GM19438 (cell line): Measurements from ENCODE around the gene DIS3L2.

Source experiments
- ATAC-seq: cut with Tn5 transposase; IDR thresholded peaks from one replicate; pipeline ENCODE4 v1.9.1; 2021; ENCODE audit warnings: low read depth; ENCODE audit not compliant: unreplicated experiment

The DIS3L2 gene

DNA sequence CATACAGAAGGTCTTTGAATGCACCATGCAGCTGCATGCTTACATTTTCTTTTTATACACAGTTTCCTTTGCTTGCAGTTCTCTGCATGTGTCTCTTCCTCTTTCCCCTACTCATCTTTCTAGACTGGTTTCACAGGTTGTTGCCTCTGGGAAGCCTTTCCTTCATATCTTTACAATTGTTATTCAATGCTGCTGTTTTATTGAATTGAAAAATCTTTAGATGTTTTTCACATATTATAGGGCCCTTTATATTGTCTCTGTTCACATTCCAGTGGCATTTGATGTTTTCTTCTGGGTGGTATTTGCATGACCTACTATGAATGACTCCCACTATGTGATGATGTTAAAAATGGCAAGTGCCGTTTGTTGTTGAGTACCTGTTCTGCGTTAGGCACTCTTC is 91.1 kb downstream of the DIS3L2 start:
- ATAC-seq: no peak

DNA sequence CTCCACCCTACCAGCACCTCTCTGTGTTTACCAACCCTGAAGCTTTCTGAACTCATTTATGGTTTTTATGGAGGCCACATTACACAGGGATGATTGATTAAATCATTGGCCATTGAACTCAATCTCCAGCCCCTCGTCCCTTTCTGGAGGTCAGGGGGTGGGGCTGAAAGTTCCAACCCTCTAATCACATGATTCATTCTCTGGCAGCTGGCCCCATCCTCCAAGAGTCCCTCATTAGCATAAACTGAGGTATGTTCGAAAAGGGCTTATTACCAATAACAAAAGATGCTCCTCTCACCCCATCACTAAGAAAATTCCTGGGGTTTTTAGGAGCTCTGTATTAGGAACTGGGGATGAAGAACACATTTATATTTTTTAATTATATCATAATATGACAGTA is 92.3 kb downstream of the DIS3L2 start:
- ATAC-seq: no peak

DNA sequence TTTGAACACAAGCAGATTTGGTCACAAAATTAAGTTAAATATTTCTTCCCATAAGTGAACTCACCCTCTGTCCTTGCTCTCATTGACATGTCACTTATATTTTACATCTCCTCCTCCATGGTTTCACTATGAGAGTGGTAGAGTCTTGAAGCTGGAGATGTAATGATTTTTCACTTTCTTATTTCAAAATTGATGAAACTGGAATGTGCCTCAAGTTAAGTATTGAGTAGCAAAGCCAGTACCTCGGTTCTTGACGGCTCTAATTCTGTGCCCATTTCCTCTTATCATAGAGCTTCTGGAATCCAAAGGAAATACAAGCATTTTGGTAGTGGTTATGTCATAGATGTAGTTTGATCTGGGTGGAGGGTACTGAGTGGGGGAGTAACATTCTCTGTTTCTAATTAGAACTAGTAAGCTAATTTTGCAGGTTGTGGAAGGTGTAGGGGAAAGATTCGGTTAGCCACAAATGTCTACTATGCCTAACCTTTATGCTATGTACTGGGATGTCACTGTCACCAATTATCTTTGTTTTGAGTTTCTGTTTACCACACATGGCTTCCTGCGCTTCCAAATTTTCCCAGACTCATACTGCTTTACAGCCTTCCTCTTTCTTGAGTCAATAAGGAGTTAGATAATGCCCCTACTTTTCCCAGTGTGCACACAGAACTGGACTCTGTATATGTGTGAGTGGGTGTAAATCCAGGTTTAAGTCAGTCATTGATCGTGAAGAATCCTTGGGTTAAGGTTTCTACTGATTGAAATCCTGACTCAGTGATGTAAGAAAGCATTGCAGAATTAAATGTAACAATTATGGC is 96.8 kb downstream of the DIS3L2 start:
- no peak for ATAC-seq

DNA sequence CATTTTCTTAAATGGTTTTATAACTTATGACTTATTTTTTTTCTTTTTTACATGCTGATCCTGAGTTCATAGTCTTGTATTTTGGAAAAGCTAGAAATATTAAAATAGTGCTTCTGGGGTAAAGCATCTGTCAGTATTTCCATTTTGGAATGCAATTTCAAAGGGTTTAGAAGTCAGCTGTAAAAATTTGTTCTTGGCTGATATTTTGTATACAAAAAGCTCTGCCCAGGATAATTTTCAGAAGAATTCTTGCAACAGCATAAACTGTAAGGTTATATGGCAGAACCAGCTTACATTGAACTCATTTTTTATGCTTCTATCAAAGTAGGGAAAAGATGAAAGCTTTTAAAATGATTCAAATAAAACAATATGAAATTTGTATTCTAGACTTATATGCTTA is 97.4 kb downstream of the DIS3L2 start:
- no peak for ATAC-seq

DNA sequence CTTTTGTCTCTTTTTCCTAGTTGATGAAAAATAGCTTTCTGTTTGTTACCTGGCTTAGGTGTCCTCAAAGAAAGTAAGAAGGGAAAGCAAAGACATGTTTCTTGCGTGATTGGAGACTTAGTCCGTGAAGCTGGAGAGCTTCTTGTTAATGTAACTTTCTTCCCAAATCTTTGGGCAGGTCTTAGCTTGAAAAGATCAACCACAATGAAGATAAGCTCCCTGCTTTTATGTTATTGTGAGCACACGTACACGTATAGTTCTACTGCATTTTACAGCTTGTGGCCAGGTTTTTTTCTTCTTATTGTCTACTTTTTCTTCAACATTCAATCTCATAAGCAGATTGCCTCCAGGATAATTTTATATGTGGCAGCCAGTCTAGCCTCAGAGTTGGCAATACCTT is 99.8 kb downstream of the DIS3L2 start:
- ATAC-seq: no peak

DNA sequence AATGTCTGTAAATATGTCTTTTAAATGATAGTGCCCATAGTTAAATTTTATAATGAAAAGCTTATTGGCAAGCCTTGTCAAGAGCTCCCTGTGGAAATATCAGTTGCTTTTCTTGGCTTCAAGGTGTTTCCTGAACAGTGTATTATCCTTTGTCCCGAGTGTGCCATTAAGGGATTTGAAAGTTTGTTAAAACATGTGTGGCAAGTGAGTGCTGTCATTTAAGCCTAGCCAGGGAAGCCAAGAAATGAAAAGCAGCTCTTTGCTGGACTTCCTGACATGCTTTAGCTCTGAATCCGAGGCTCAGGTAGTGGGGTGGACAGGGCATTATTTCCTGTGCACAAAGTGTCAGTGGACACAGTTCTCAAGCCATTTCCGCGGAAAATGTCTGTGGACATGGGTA is 111.5 kb downstream of the DIS3L2 start:
- no peak for ATAC-seq

DNA sequence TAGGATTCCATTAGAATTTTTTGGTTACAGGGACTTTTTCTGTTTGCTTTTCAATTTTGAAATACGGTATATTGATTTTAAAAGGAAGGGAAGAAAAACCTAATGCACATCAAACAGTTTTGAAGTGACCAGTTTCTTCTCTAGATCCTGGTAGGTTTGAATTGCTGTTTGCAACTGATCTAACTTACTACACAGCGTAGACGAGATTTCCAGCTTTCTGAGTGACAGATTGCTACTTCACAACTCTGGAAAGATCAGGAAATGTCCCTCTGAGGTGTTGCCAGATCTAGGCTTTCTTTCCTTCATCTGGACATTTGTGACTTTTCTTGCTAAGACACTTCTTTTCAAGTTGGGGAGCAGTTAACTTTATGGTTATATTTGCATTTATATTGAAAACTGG is 112.2 kb downstream of the DIS3L2 start:
- ATAC-seq: no peak

DNA sequence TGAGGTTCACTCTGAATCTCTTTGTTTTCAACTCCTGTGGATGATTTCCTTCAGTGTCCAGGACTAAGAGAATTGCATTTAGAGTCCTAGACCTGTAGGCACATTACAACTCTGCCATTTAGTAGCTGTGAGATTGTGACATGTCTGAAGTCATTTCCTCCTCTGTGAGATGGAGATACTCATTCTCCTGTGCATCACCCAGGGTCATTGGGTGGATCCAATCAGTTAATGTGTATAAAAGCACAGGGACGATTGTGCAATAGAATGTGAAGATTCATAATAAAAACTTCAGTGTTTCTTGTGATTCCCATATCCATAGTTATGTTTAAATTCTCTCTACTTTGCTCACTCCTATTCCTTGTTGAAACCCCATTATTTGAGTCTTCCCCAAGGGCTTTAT is 113.6 kb downstream of the DIS3L2 start:
- no peak for ATAC-seq

DNA sequence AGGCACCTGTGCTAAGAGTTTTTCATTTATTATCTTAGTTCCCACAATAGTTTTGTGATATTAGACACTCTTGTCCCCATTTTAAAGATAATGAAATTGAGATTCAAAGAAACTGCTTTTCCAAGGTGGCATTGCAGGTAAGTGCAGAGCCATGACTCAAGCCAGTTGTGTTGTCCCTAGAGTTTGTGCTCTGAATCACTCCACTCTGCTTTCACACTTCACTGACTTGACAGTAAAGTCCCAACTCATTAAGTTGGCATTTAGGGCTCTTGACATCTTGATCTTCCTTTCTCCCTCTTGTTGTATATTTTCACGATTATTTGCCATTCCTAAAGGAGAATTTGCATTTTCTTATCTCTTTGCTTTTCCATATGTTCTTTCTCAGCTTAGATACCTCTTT is 114.3 kb downstream of the DIS3L2 start:
- ATAC-seq: no peak

DNA sequence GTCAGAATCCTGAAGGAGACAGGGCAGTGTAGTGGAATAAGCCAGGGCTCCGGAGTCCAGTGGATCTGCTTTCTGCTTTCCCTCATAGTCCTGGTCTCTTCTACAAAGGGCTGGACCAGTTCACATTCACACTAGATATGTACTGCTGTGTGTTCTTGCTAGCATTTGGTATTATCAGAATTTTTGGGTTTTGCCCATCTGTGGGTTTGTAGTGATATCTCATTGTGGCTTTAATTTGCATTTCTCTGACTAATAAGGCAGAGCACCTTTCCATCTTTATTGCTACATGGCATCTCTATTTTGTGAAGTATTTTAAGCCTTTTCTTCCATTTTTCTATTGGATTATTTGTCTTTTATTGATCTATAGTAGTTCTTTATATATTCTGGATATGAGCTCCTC is 114.8 kb downstream of the DIS3L2 start:
- ATAC-seq: no peak

DNA sequence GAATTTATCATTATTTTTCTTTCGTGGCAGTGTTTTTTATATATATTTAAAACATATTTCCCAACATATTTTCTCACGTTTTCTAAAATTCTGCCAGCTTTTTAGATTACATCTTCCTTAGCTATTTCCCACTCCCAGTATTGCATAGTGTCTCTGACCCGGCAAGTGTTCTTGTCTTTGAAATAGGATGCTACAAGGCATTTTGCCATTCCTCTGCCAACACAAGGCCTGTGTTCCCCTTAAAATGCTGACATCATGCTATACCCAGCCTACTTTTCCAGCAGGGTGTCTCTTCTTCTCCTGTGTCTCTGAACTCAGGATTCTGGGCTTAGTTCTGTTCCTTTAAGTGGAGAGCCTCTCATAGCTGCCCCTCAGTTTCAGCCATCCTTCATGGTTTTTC is 115.2 kb downstream of the DIS3L2 start:
- no peak for ATAC-seq

DNA sequence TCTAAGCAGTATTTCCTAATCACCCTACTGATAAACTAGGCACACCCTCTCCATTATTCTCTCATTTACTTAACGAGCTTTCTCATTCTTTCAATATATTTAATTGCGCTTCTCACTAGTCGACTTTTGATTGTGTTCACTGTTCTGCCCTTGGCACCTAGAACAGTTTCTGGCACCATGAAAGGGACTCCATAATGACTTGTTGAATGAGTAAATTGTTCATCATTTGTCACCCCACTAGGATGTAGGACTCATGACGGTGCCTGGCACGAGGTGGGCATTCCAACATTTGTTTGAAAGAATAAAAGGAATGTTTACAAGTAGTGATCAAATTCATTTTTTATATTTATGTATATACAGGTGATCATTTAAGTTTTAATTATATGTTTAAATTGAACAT is 123.7 kb downstream of the DIS3L2 start:
- no peak for ATAC-seq

DNA sequence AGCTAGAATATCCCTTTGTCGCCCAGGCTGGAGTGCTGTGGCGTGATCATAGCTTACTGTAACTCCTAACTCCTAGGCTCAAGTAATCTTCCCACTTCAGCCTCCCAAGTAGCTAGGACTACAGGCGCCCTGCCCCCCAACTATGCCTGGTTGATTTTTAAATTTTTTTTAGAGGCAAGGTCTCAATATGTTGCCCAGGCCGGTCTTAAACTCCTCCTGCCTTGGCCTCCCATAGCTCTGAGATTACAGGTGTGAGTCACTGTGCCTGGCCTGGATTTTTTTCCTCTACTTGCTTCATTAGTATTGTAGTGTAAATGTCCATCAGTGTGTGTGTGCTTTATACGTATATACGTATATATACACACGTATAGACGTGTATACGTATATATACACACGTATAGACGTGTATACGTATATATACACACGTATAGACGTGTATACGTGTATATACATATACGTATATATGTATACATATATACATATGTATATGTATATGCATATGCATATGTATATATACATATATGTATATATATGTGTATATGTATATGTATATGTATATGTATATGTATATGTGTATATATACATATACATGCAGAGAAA is 124.4 kb downstream of the DIS3L2 start:
- no peak for ATAC-seq

DNA sequence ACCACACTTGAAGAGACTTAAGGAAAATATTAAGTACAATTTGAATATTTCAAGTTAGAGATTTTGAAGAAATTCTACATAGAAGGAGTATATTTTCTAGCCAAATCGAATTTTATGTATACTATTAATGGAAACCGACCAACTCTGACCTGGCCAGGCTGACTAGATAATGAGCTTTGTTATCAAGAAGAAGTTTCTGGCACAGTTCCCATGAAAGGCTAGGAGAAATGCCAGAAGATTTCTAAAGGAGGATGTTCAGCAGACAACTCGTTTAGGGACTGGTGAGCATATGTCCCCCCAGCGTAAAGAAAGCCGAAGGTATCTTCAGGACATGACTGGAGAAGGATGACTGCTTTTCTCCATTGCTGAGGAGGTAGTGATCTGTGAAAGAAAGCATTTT is 127.3 kb downstream of the DIS3L2 start:
- no peak for ATAC-seq

DNA sequence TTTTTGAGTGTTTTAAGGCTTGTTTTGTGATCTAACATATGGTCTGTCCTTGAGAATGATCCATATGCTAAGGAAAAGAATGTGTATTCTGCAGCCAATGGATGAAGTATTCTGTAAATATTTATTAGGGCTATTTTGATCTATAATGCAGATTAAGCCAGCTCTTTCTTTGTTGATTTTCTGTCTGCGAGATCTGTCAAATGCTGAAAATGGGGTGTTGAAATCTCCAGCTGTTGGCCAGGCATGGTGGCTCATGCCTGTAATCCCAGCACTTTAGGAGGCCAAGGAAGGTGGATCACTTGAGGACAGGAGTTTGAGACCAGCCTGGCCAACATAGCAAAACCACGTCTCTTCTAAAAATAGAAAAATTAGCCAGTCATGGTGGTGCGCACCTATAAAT is 132.7 kb downstream of the DIS3L2 start:
- ATAC-seq: no peak

DNA sequence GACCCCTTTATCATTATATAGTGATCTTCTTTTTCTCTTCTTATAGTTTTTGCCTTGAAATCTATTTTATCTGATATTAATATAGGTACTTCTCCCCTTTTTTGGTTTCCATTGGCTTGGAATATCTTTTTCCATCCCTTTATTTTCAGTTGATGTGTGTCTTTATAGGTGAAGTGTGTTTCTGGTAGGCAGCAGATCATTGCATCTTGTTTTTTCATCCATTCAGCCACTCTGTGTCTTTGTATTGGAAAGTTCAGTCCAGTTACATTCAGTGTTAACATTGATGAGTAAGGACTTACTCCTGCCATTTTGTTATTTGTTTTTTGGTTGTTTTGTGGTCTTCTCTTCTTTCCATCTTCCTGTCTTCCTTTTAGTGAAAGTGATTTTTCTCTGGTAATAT is 133.4 kb downstream of the DIS3L2 start:
- ATAC-seq: no peak

DNA sequence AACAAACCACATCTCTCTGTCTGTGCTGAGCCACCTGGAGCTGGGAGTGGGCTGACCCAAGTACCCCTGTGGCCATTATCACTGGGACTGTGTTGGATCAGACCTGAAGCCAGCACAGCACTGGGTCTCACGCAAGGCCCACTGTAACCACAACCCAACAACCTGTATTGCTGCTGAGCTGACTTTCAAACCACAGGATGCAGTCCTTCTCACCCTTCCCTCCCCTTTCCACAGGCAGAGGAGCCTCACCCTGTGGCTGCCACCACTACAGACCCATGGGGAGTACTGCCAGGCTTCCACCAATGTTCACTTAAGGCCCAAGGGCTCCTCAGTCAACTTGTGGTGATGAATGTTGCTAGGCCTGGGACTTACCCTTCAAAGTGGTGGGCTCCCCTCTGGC is 135.7 kb downstream of the DIS3L2 start:
- no peak for ATAC-seq

DNA sequence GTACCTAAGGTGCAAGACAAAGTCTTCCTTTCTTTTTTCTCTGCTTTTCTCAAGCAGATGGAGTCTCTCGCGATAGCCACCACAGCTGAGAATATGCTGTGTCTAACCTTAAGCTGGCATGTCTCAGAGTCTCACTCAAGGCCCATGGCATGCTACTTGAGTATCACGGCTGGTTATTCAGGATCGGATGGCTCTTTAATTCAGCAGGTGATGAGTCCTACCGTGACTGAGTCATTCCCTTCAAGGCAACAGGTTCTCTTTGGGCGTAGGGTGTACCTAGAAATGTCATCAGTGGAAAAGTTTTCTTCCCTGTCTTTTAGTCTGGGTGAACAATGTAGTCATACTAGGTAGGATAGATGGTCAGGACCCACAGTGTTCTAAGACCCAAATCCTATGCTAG is 136.2 kb downstream of the DIS3L2 start:
- no peak for ATAC-seq

DNA sequence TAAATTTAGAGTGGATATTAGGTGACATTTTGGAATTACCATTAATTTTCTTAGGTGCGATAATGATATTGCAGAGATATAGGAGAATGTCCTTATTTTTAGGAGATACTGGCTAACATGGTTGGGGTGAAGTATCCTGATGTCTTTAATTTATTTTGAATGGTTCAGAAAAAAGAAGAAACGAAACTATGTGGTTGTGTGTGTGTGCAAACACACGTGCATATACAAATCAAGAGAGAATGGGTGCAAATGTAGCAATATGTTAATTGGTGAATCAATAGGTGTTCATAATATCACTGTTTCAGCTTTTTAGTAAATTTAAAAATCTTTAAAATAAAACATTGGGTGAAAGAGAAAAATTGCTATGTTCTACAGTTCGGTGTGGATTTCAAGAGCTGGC is 140.9 kb downstream of the DIS3L2 start:
- no peak for ATAC-seq

DNA sequence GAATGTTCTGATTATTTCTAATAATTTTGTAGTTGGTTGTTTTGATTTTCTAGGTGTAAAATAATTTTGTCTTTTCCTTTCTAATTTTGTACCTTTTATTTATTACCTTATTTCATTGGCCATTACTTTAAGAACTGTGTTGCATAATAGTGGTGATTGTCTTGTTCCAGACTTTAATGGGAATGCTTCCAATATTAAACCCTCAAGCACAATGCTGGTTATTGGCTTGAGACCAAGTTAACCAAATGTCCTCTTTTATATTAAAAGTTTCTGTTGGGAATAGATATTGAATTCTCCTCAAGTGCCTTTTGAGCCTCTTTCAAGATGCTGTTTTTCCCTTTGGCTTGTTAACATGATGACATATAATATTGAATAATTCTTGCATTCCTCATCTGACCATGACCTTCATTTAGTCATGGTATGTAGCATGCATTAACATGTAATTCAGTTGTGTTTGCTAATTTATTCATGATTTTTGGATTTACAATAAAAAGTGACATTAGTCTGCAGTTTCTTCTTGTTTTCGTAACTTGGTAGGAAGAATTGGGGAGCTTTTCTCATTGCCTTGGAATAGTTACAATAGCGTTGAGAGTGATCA is 141.7 kb downstream of the DIS3L2 start:
- no peak for ATAC-seq

DNA sequence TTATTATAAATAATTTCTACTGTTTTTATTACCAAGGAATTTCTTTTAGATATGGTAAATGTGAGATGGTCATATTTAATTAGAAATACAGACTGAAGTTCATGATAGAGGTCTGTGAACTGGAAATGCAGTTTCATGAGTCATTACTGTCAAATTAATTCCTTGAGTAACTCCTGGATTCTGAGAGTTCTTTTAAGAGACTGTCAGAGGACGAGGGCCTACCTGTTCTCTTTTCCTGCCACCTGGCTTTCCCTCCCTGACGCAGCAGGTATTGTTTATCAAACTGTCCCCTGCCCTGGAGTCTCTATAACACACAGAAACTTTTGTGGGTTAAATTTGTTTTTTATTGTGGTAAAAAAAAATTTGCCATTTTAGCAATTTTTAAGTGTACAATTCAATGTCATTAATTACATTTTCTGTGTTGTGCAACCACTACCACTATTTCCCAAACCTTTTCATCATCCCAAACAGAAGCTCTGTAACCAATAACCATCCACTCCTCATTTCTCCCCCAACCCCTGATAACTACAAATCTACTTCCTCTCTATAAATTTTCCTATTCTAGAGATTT is 142.6 kb downstream of the DIS3L2 start:
- ATAC-seq: no peak

DNA sequence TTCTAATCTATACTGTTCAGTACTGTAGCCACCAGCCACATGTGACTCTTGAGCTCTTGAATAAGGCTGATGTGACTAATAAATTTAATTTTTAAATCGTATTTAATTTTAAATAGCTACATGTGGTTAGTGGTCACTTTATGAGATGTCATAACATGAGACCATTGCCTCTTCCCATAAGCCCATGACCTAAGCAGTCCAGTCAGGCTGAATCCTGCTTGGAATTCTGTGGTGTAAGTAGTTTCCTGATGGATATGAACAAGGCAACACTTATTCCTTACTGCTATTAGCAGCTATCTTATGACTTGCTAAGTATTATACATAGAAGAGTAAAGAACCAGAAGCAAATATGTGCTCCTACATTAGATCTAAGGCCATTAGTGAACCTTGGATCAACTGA is 150.0 kb downstream of the DIS3L2 start:
- ATAC-seq: no peak
